K562 treated with DMSO at 1 percent for 4 hours (cell line): ENCODE data around the gene TNFRSF9. TPM values are rescaled to one million over a fixed set of nuclear protein-coding genes. Genes with fewer than 3 reads are reported as not detected.

Source experiments
- total RNA-seq: library from RNA; unstranded; fragments of 300-600 nt; gene quantifications from 2 replicates; pipeline ENCODE4 v1.2.3, GENCODE V29; 2022; ENCODE audit not compliant: insufficient read depth

Gene TNFRSF9
- 1.0 and 1.2 TPM in 2 replicates for total RNA-seq

GRCh38 chr1:7940745-7941436, at the start of gene TNFRSF9:
Gene TNFRSF9, minus strand, starts transcription at chr1:7940839. Its CDS starts 845 bp downstream, at chr1:7939994.

DNA sequence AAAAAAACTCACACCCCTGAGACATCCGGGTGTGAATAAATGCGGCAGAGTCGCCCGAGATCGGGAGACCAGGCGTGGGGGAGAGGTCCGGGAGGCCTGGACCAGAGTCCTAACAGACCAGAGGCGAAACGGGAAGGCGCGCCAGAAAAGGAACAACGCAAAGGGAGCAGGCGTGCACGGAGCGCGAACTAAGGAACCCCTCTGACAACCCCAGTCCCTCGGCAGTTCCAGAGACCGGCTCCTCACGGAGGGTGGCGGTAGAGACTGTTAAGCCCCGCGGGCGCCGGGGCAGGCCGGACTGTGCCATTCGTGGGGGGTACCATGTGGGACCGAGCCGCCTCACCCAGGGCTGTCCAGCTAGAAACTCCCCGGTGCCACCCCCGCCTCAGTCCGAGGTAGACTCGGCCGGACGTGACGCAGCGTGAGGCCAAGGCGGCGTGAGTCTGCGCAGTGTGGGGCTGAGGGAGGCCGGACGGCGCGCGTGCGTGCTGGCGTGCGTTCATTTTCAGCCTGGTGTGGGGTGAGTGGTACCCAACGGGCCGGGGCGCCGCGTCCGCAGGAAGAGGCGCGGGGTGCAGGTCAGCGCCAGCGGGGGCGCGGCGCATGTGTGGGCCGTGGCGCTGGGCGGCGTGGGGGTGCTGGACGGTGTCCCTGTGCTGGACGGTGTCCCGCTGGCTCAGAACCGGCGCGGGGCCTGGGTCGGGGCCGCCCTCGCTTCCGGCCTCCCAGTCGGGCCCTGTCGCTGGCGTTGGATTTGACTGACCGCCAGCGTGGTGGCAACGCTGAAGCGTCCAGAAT, 20.8 kb upstream of the TNFRSF9 start, which contains the start of gene PARK7:
Gene PARK7, plus strand, starts transcription at position 496 of the 798 bp plus-strand sequence. CDS start 1,075 bp downstream, outside the sequence.

Other genes starting within 250 kb of the TNFRSF9 start
- 37.4 and 41.4 TPM in 2 replicates for gene VAMP3, start 169.5 kb downstream of the TNFRSF9 start, total RNA-seq
- gene PER3, start 156.5 kb downstream of the TNFRSF9 start, total RNA-seq = 4.1 and 6.1 TPM in 2 replicates
- not detected in 2 replicates for gene UTS2, start 87.8 kb downstream of the TNFRSF9 start, total RNA-seq
- 335 and 363 TPM in 2 replicates for gene PARK7, start 20.9 kb upstream of the TNFRSF9 start, total RNA-seq
- 3.1 and 3.9 TPM in 2 replicates for gene ERRFI1, start 85.5 kb upstream of the TNFRSF9 start, total RNA-seq